OCI-LY7 (cell line): Measurements from ENCODE around the gene LDLRAD4. TPM values are rescaled to one million over a fixed set of nuclear protein-coding genes. Genes with fewer than 3 reads are reported as not detected.

Experiments
- BruUV-seq: library from RNA; stranded (reverse); fragments of 400-500 nt; replicated peaks from 2 replicates; lab custom pipeline; 2021; lab: Mats Ljungman, UMichigan
- CTCF ChIA-PET: fragments of 300-600 bp; sonication (Branson Sonifier 250); formaldehyde crosslinking; loops from one replicate; lab custom pipeline; 2022; ENCODE audit warnings: antibody characterized with exemption; ENCODE audit not compliant: unreplicated experiment; lab: Charles Lee
- POLR2A ChIA-PET: fragments of 300-600 bp; sonication (Branson Sonifier 250); formaldehyde crosslinking; loops from one replicate; lab custom pipeline; 2022; ENCODE audit warnings: antibody characterized with exemption; lab: Charles Lee
- DNase-seq: peaks from one replicate; pipeline ENCODE4 v3.0.0-alpha.2; 2015; ENCODE audit warnings: low spot score
- H2AFZ ChIP-seq: fragments of 200-600 bp; sonication (generic), shearing (Covaris generic); 2 replicates; pipeline ENCODE4 v1.6.1; 2014; ENCODE audit warnings: mild to moderate bottlenecking, antibody characterized with exemption, low read length, moderate library complexity
- H3K27ac ChIP-seq: fragments of 200-600 bp; sonication (generic); 2 replicates; pipeline ENCODE4 v1.5.1; 2014; ENCODE audit warnings: mixed run types, low read depth, mild to moderate bottlenecking, moderate library complexity, low read length, inconsistent platforms; ENCODE audit not compliant: poor library complexity, severe bottlenecking
- H3K36me3 ChIP-seq: fragments of 200-600 bp; sonication (generic); 2 replicates; pipeline ENCODE4 v1.6.1; 2014; ENCODE audit warnings: mild to moderate bottlenecking, antibody characterized with exemption, low read length, moderate library complexity, mixed read lengths; ENCODE audit not compliant: insufficient read depth
- H3K4me1 ChIP-seq: fragments of 200-600 bp; sonication (generic); 2 replicates; pipeline ENCODE4 v1.5.1; 2014; ENCODE audit warnings: mild to moderate bottlenecking, low read length; ENCODE audit not compliant: insufficient read depth, poor library complexity, severe bottlenecking
- H3K4me2 ChIP-seq: fragments of 200-600 bp; sonication (generic); 2 replicates; pipeline ENCODE4 v1.6.1; 2014; ENCODE audit warnings: mild to moderate bottlenecking, low read length
- H3K4me3 ChIP-seq: fragments of 200-600 bp; sonication (generic); 2 replicates; pipeline ENCODE4 v1.5.1; 2014; ENCODE audit warnings: mild to moderate bottlenecking, low read depth, low read length; ENCODE audit not compliant: poor library complexity, severe bottlenecking
- H3K79me2 ChIP-seq: fragments of 200-600 bp; sonication (generic); 2 replicates; pipeline ENCODE4 v1.6.1; 2016; ENCODE audit warnings: low read depth, mild to moderate bottlenecking, low read length, moderate library complexity, mixed read lengths; ENCODE audit not compliant: insufficient read depth
- H3K9me2 ChIP-seq: fragments of 200-600 bp; sonication (generic); 2 replicates; pipeline ENCODE4 v1.6.1; 2016; ENCODE audit warnings: mild to moderate bottlenecking, low read length, mixed read lengths; ENCODE audit not compliant: insufficient read depth
- H3K9me3 ChIP-seq: fragments of 200-600 bp; sonication (generic); 2 replicates; pipeline ENCODE4 v1.6.1; 2014; ENCODE audit warnings: mild to moderate bottlenecking, mixed run types, low read length, mixed read lengths
- H4K20me1 ChIP-seq: fragments of 200-600 bp; sonication (generic); 2 replicates; pipeline ENCODE4 v1.6.1; 2014; ENCODE audit warnings: mild to moderate bottlenecking, antibody characterized with exemption, low read length, moderate library complexity, mixed read lengths; ENCODE audit not compliant: insufficient read depth
- CTCF ChIP-seq: fragments of 200-600 bp; sonication (generic); conservative IDR thresholded peaks from 2 replicates; pipeline ENCODE4 v1.5.1; 2014; ENCODE audit warnings: mild to moderate bottlenecking, antibody characterized with exemption, low read length, moderate library complexity, mixed read lengths
- EZH2phosphoT487 ChIP-seq: fragments of 200-600 bp; sonication (generic); IDR thresholded peaks from 2 replicates; pipeline ENCODE4 v1.6.1; 2018; ENCODE audit warnings: low read depth, borderline replicate concordance, mild to moderate bottlenecking, mixed run types, antibody characterized with exemption, low read length, moderate library complexity, mixed read lengths
- intact Hi-C: fragments of 100-400 bp; cut with micrococcal nuclease; formaldehyde crosslinking; loops from one replicate; pipeline ENCODE4 v1.10.0; 2022; ENCODE audit not compliant: unreplicated experiment
- total RNA-seq, 2 experiments: library from RNA; depleted of rRNA in 1 of 2; stranded (reverse); fragments of >200 nt in 1 of 2; shearing (Covaris generic) in 1 of 2; gene quantifications; 2 replicates each; pipeline ENCODE4 v1.2.3, GENCODE V29; 2014 to 2022

Gene LDLRAD4
- total RNA-seq, 2 experiments from 2014 or later = 26.2 to 43.8 TPM

- CTCF ChIA-PET = no interaction called here
- H3K4me3 ChIP-seq = no peak overlapping the region
- no peaks in the 10 kb centered on the region for H3K4me1 ChIP-seq
- no peaks in the 10 kb centered on the region for H3K9me3 ChIP-seq
- no peak overlapping the region for H3K4me2 ChIP-seq
- H3K79me2 ChIP-seq = no peaks in the 10 kb centered on the region
- H2AFZ ChIP-seq = no peak overlapping the region
- no peak for TF ChIP-seq CTCF
- TF ChIP-seq EZH2phosphoT487 = no peak
- BruUV-seq = no TSS peak
- intact Hi-C loops = no loop called here
- H3K27ac ChIP-seq = no peak overlapping the region
- no peaks in the 10 kb centered on the region for H3K36me3 ChIP-seq
- no peaks in the 10 kb centered on the region for H4K20me1 ChIP-seq
- POLR2A ChIA-PET = no interaction called here
- H3K9me2 ChIP-seq = no peaks in the 10 kb centered on the region
- no peak for DNase-seq
Observed at GRCh38 chr18:13401404-13401803, 182.8 kb downstream of the LDLRAD4 start.

GRCh38 chr18:13401826-13402225 lies 183.3 kb downstream of the LDLRAD4 start:
- ChIA-PET CTCF (no interaction called here), POLR2A (no interaction called here)
- no peaks in the 10 kb centered on the region for H3K9me3 ChIP-seq
- no peak overlapping the region for H3K4me3 ChIP-seq
- H3K79me2 ChIP-seq = no peaks in the 10 kb centered on the region
- H3K4me1 ChIP-seq = no peaks in the 10 kb centered on the region
- TF ChIP-seq EZH2phosphoT487 (no peak), CTCF (no peak)
- no peak overlapping the region for H3K4me2 ChIP-seq
- no peaks in the 10 kb centered on the region for H3K36me3 ChIP-seq
- no peaks in the 10 kb centered on the region for H4K20me1 ChIP-seq
- no peaks in the 10 kb centered on the region for H3K9me2 ChIP-seq
- H2AFZ ChIP-seq = no peak overlapping the region
- BruUV-seq = no TSS peak
- H3K27ac ChIP-seq = no peak overlapping the region
- DNase-seq = no peak
- intact Hi-C loops = no loop called here

GRCh38 chr18:13403786-13404549 lies 185.4 kb downstream of the LDLRAD4 start:
- Histone ChIP-seq H3K79me2 (no peaks in the 10 kb centered on the region), H3K27ac (no peak overlapping the region), H3K9me2 (no peaks in the 10 kb centered on the region), H4K20me1 (no peaks in the 10 kb centered on the region), H3K9me3 (no peaks in the 10 kb centered on the region), H2AFZ (no peak overlapping the region), H3K36me3 (no peaks in the 10 kb centered on the region), H3K4me2 (no peak overlapping the region), H3K4me3 (no peak overlapping the region), H3K4me1 (no peaks in the 10 kb centered on the region)
- POLR2A ChIA-PET = no interaction called here
- BruUV-seq = no TSS peak
- TF ChIP-seq EZH2phosphoT487 (no peak), CTCF (no peak)
- DNase-seq = no peak
- CTCF ChIA-PET = no interaction called here
- intact Hi-C loops = no loop called here
